A549 (cell line): ENCODE data around the gene MVB12B. TPM values are rescaled to one million over a fixed set of nuclear protein-coding genes. Genes with fewer than 3 reads are reported as not detected.

Experiments
- ATAC-seq, 2 experiments: fragments of 200-7000 bp in 1 of 2; fragments of >200 bp in 1 of 2; cut with Nextera tagmentation in 1 of 2; cut with Tn5 transposase in 1 of 2; 3 replicates each; pipeline versions ENCODE4 v1.8.0 to v1.9.1; 2018 to 2020; ENCODE audit warnings: mild to moderate bottlenecking in 1 of 2, moderate library complexity in 1 of 2
- CTCF ChIA-PET: fragments of 300-600 bp; sonication (Branson Sonifier 250); formaldehyde crosslinking; extraction: SDS; loops from one replicate; lab custom pipeline; 2021; ENCODE audit warnings: antibody characterized with exemption, inconsistent platforms; lab: Yijun Ruan, JAX
- POLR2A ChIA-PET: fragments of 350-600 bp; formaldehyde crosslinking; extraction: SDS; loops from one replicate; lab custom pipeline; 2021; ENCODE audit warnings: antibody characterized with exemption, inconsistent platforms; lab: Yijun Ruan, JAX
- DNase-seq, 2 experiments: peaks; one replicate each; pipeline versions ENCODE4 v3.0.0 to v3.0.0-alpha.2; 2011 to 2016; ENCODE audit warnings: low read depth in 1 of 2, low spot score in 1 of 2
- FAIRE-seq: peaks from 2 replicates; lab custom pipeline; 2011; peaks lifted over from hg19 to GRCh38; lab: Jason Lieb, UNC
- H3K27ac ChIP-seq, 2 experiments: fragments of >200 bp; sonication (Bioruptor Twin); formaldehyde crosslinking; 3 replicates each; pipeline ENCODE4 v1.5.1; 2016 to 2017
- H3K4me1 ChIP-seq: fragments of >200 bp; sonication (Bioruptor Twin); formaldehyde crosslinking; 3 replicates; pipeline ENCODE4 v1.6.1; 2016
- H3K4me2 ChIP-seq: fragments of >200 bp; sonication (Bioruptor Twin); formaldehyde crosslinking; 3 replicates; pipeline ENCODE4 v1.6.1; 2016
- H3K4me3 ChIP-seq: fragments of >200 bp; sonication (Bioruptor Twin); formaldehyde crosslinking; 3 replicates; pipeline ENCODE4 v1.5.1; 2016
- H3K9me3 ChIP-seq: fragments of >200 bp; sonication (Bioruptor Twin); formaldehyde crosslinking; 3 replicates; pipeline ENCODE4 v1.6.1; 2016
- ATOH8 ChIP-seq: fragments of 250-450 bp; sonication (Bioruptor Pico); IDR thresholded peaks from 2 replicates; pipeline ENCODE4 v1.5.0; 2020; ENCODE audit warnings: low read depth, mild to moderate bottlenecking, moderate library complexity
- BCL3 ChIP-seq: fragments of >200 bp; sonication (Bioruptor Twin); formaldehyde crosslinking; IDR thresholded peaks from 3 replicates; pipeline ENCODE4 v1.6.1; 2016
- CHD2 ChIP-seq: fragments of 150-350 bp; IDR thresholded peaks from 2 replicates; pipeline ENCODE4 v1.6.1; 2014; ENCODE audit warnings: low read length; ENCODE audit not compliant: partially characterized antibody
- EHMT2 ChIP-seq: fragments of 200-600 bp; sonication (generic); IDR thresholded peaks from 2 replicates; pipeline ENCODE4 v1.6.1; 2016; ENCODE audit warnings: antibody characterized with exemption, low read depth, mild to moderate bottlenecking, moderate library complexity
- EP300 ChIP-seq, 2 experiments: fragments of >200 bp; sonication (Bioruptor Twin); formaldehyde crosslinking; IDR thresholded peaks; 2 replicates in 1 of 2; 3 replicates in 1 of 2; pipeline ENCODE4 v1.6.1; 2016 to 2017
- ESRRA ChIP-seq: fragments of 150-350 bp; IDR thresholded peaks from 2 replicates; pipeline ENCODE4 v1.6.1; 2014; ENCODE audit warnings: mild to moderate bottlenecking, low read length, borderline replicate concordance
- FOSB ChIP-seq: fragments of 250-450 bp; sonication (Bioruptor Pico); IDR thresholded peaks from 2 replicates; pipeline ENCODE4 v1.5.0; 2020; ENCODE audit warnings: mild to moderate bottlenecking, moderate library complexity
- FOXS1 ChIP-seq: fragments of 250-450 bp; sonication (Bioruptor Pico); IDR thresholded peaks from 2 replicates; pipeline ENCODE4 v1.5.0; 2020; ENCODE audit warnings: mild to moderate bottlenecking, moderate library complexity
- GATA3 ChIP-seq: IDR thresholded peaks from 2 replicates; pipeline ENCODE4 v1.6.1; 2012; ENCODE audit warnings: borderline replicate concordance
- HEYL ChIP-seq: fragments of 250-450 bp; sonication (Bioruptor Pico); IDR thresholded peaks from 2 replicates; pipeline ENCODE4 v1.8.0; 2021; ENCODE audit warnings: mild to moderate bottlenecking, moderate library complexity
- HOXA7 ChIP-seq: fragments of 250-450 bp; sonication (Bioruptor Pico); IDR thresholded peaks from 2 replicates; pipeline ENCODE4 v1.5.0; 2020; ENCODE audit warnings: mild to moderate bottlenecking, moderate library complexity
- HOXB5 ChIP-seq: fragments of 250-450 bp; sonication (Bioruptor Pico); IDR thresholded peaks from 2 replicates; pipeline ENCODE4 v1.5.0; 2020; ENCODE audit warnings: mild to moderate bottlenecking, moderate library complexity
- JUN ChIP-seq, 2 experiments: fragments of >200 bp; sonication (Bioruptor Twin); formaldehyde crosslinking; IDR thresholded peaks; 2 replicates in 1 of 2; 3 replicates in 1 of 2; pipeline ENCODE4 v1.6.1; 2016 to 2017
- KDM5A ChIP-seq: fragments of 200-600 bp; sonication (generic); IDR thresholded peaks from 2 replicates; pipeline ENCODE4 v1.6.1; 2016; ENCODE audit warnings: antibody characterized with exemption, mild to moderate bottlenecking
- MAFK ChIP-seq: fragments of 450-650 bp; IDR thresholded peaks from 2 replicates; pipeline ENCODE4 v1.6.1; 2014; ENCODE audit not compliant: partially characterized antibody
- MAX ChIP-seq: IDR thresholded peaks from 2 replicates; pipeline ENCODE4 v1.6.1; 2012
- NFE2L2 ChIP-seq: fragments of 150-350 bp; conservative IDR thresholded peaks from 2 replicates; pipeline ENCODE4 v1.6.1; 2014; ENCODE audit warnings: low read length
- PBX3 ChIP-seq: IDR thresholded peaks from 2 replicates; pipeline ENCODE4 v1.6.1; 2012
- POLR2A ChIP-seq: IDR thresholded peaks from 2 replicates; pipeline ENCODE4 v1.6.1; 2012; ENCODE audit warnings: mild to moderate bottlenecking, low read length
- POLR2AphosphoS2 ChIP-seq: conservative IDR thresholded peaks from 2 replicates; pipeline ENCODE4 v1.6.1; 2012; ENCODE audit warnings: low read length, improper control_type of control experiment, inconsistent platforms
- RARB ChIP-seq: fragments of 250-450 bp; sonication (Bioruptor Pico); IDR thresholded peaks from 2 replicates; pipeline ENCODE4 v1.8.0; 2021; ENCODE audit warnings: mild to moderate bottlenecking, moderate library complexity
- RFX5 ChIP-seq: fragments of 450-650 bp; IDR thresholded peaks from 2 replicates; pipeline ENCODE4 v1.7.1; 2014; ENCODE audit warnings: antibody characterized with exemption, mild to moderate bottlenecking, moderate library complexity
- RNF2 ChIP-seq: fragments of 200-600 bp; sonication (generic); IDR thresholded peaks from 2 replicates; pipeline ENCODE4 v1.6.1; 2016; ENCODE audit warnings: low read depth, mild to moderate bottlenecking, antibody characterized with exemption, moderate library complexity, borderline replicate concordance
- USF2 ChIP-seq: fragments of 450-650 bp; IDR thresholded peaks from 2 replicates; pipeline ENCODE4 v1.6.1; 2014; ENCODE audit warnings: antibody characterized with exemption
- ZSCAN20 ChIP-seq: fragments of 250-450 bp; sonication (Bioruptor Pico); IDR thresholded peaks from 2 replicates; pipeline ENCODE4 v1.8.0; 2022; ENCODE audit warnings: mild to moderate bottlenecking, moderate library complexity
- WGBS: methylation state at CpG from one replicate; pipeline ENCODE4 v1.1.6; 2017; ENCODE audit errors: missing lambda C conversion rate; 5-methylcytosine and 5-hydroxymethylcytosine counted together
- polyA plus RNA-seq, 4 experiments: library from polyadenylated mRNA; depleted of rRNA in 3 of 4; stranded (reverse); fragments of >200 nt; fragmentation: RNase III in 1 of 4; extraction: RNeasy Plus Mini Kit Qiagen cat#74134 plus additional on column Dnase treatment in 1 of 4; gene quantifications; 2 replicates in 3 of 4; 3 replicates in 1 of 4; pipeline ENCODE4 v1.2.3, GENCODE V29; 2011 to 2017

The MVB12B gene
- polyA plus RNA-seq, 2 of the 4 experiments (the other 2 are of a cell fraction) = 4.6 to 5.9 TPM

- ATAC-seq = no peak
- no peak overlapping the region for H3K4me3 ChIP-seq
- no peaks in the 10 kb centered on the region for H3K4me1 ChIP-seq
- POLR2A ChIA-PET = interaction anchor here (0.7 kb wide), 2 partner anchors 21 to 731 kb away, joined by 5 read pairs; no protein-coding TSS in a partner anchor
- TF ChIP-seq NFE2L2 = no peak
- TF ChIP-seq MAFK = no peak
- no peak for TF ChIP-seq ESRRA
- TF ChIP-seq CHD2 = no peak
- no peak for TF ChIP-seq GATA3
- no peak for TF ChIP-seq EP300 (IDR thresholded peaks at IDR 0.05)
- no peak for TF ChIP-seq KDM5A
- no peak for TF ChIP-seq ATOH8 (CRISPR knock-in tag)
- no peak for TF ChIP-seq MAX
- no peak for TF ChIP-seq FOSB (CRISPR knock-in tag)
- TF ChIP-seq USF2 = no peak
- TF ChIP-seq HOXA7 (CRISPR knock-in tag) = no peak
- TF ChIP-seq PBX3 = no peak
- TF ChIP-seq FOXS1 (CRISPR knock-in tag) = no peak
- TF ChIP-seq POLR2AphosphoS2 = no peak
- no peak for TF ChIP-seq RARB (CRISPR knock-in tag)
- TF ChIP-seq BCL3 = no peak
- no peak for TF ChIP-seq JUN (IDR thresholded peaks at IDR 0.05)
- TF ChIP-seq RFX5 = no peak
- WGBS = 90% methylated on average over 8 of the region's 8 CpGs
- CTCF ChIA-PET = interaction anchor here (0.9 to 3.3 kb wide), 3 partner anchors 37 to 122 kb away, joined by 3 to 14 read pairs (median 10); no protein-coding TSS in a partner anchor
- DNase-seq = no peak
- no peak overlapping the region for H3K4me2 ChIP-seq
- FAIRE-seq = no peak
- no peak overlapping the region for H3K27ac ChIP-seq
- no peaks in the 10 kb centered on the region for H3K9me3 ChIP-seq
Measured at GRCh38 chr9:126435626-126436025, 109.0 kb downstream of the MVB12B start.

GRCh38 chr9:126436545-126437267, 110.1 kb downstream of the MVB12B start:
- ATAC-seq = no peak

GRCh38 chr9:126437268-126437666, 110.6 kb downstream of the MVB12B start:
- H3K9me3 ChIP-seq = no peaks in the 10 kb centered on the region
- POLR2A ChIA-PET = no interaction called here
- no peak overlapping the region for H3K27ac ChIP-seq
- DNase-seq (no peak), FAIRE-seq (no peak)
- WGBS = 90% methylated on average over 6 of the region's 6 CpGs
- no peak overlapping the region for H3K4me3 ChIP-seq
- no peak for TF ChIP-seq EHMT2
- TF ChIP-seq ZSCAN20 (CRISPR knock-in tag) = no peak
- TF ChIP-seq HEYL (CRISPR knock-in tag) = no peak
- no peak for TF ChIP-seq RNF2
- TF ChIP-seq POLR2A = no peak
- TF ChIP-seq, all 56 proteins: peak for 0
- Histone ChIP-seq H3K4me2 (no peak overlapping the region), H3K4me1 (no peaks in the 10 kb centered on the region)
- no peak for ATAC-seq
- CTCF ChIA-PET = interaction anchor here (3.3 kb wide), 1 partner anchor 39 kb away, joined by 14 read pairs; no protein-coding TSS in a partner anchor

More at GRCh38 chr9:126436545-126437267, 110.1 kb downstream of the MVB12B start:
- TF ChIP-seq HOXB5 (CRISPR knock-in tag) (no peak), ESRRA (no peak)
- TF ChIP-seq, all 56 proteins: peak for 0
- CTCF ChIA-PET = interaction anchor here (0.8 to 3.3 kb wide), 2 partner anchors 15 to 38 kb away, joined by 3 to 14 read pairs; no protein-coding TSS in a partner anchor
- no peaks in the 10 kb centered on the region for H3K9me3 ChIP-seq
- POLR2A ChIA-PET = no interaction called here
- no peak overlapping the region for H3K27ac ChIP-seq
- H3K4me3 ChIP-seq = no peak overlapping the region
- FAIRE-seq (no peak), DNase-seq (no peak)
- WGBS = 72% methylated on average over 6 of the region's 6 CpGs
- no peaks in the 10 kb centered on the region for H3K4me1 ChIP-seq
- no peak overlapping the region for H3K4me2 ChIP-seq
